Stimulated activated CD4-positive, alpha-beta T cell treated with anti-CD3 and anti-CD28 coated beads, TNF-alpha, amount 100 ng/mL, for 24 hours (primary cell): ENCODE data around the gene C6orf47.
"Not testable (repeated sequence)": the region's sequence is repeated elsewhere in the genome, so short reads cannot be mapped to it uniquely, and the experiment has no call there.

Experiments
- DNase-seq, 3 experiments: peaks; one replicate each; pipeline ENCODE4 v3.0.0-alpha.2; 2020; ENCODE audit warnings: low read depth in 3 of 3

C6orf47 gene

DNA sequence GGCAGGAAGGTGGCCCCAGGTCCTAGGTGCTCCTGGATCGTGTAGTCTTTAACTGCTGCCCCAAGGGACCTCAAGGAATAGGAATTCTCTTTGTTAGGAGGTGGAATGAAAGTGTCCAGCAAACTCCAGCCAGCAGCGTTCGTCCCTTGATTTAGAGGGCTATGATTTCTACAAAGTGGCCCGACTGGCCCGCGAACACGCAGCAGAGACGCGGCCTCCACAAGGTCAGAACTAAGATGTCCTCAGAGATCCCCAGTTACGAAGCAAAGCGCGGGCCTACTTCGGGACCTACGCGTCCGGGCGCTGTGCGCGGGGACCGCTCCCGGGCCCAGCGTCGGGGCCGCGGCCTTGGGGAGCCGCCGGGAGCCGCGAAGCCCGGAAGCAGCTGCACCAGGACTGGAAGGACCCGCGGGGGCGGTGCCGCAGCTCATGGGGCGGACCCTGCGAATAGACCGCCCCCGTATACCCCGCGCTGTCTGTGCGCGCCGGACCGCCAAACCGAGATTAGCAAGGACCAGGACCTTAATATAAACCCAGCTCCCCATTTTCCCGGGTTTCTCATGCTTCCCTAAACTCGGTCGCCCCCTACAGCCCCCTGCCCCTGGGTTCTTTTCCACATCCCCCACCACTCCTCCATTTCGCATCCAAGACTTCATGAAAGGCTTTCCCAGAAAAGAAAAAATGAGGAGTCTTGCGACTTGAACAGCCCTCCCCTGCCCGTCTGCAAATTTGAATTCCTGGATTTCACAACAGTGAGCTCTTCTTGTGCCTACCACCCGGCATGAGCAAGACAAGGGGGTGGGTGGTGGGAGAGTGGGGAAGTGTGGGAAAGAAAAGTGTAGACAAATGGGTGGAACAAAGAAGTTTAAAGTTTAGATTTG lies at the start of gene C6orf47:
Gene C6orf47 (minus strand): TSS at position 398 of the 881 bp plus-strand sequence. CDS start 831 bp downstream, outside the sequence.
- DNase-seq: peak; percentile 46 to 79 (median 61)

DNA sequence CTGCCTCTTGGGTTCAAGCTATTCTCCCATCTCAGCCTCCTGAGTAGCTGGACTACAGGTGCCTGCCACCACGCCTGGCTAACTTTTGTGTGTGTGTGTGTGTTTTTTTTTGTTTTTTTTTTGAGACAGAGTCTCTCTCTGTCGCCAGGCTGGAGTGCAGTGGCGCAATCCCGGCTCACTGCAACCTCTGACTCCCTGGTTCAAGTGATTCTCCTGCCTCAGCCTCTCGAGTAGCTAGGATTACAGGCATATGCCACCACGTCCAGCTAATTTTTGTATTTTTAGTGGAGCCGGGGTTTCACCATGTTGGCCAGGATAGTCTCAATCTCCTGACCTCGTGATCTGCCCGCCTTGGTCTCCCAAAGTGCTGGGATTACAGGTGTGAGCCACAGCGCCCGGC lies 48.6 kb upstream of the C6orf47 start:
- not testable (repeated sequence) for DNase-seq

GRCh38 chr6:31708224-31708623 lies 47.6 kb upstream of the C6orf47 start:
- DNase-seq: no peak

GRCh38 chr6:31707701-31708100 lies 47.1 kb upstream of the C6orf47 start:
- no peak for DNase-seq

DNA sequence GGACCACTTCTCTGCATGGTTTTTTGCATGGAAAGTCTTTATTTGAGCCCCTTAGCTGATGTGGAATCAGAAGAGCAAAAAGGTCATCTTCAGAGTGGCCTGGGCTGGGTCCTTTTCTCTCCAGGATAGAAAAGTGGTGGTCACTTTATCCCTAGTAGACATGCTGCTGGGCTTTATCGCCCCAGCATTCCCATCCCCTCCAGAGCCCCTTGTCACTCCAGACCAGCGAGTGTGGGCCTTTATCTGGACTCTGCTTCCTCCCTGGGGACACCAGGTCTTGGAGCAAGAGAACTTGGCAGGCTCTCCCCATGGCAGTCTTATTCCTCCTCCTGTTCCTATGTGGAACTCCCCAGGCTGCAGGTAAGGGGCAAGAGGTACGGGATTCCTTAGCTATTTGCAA lies 46.0 kb upstream of the C6orf47 start, which contains the start of gene LY6G6F:
Gene LY6G6F (plus strand): TSS at position 268 of the 400 bp plus-strand sequence. CDS start 41 bp downstream, at position 309.
- no peak for DNase-seq

GRCh38 chr6:31705931-31706330 lies 45.4 kb upstream of the C6orf47 start:
- DNase-seq: no peak

- DNase-seq: peak; percentile 92 to 98 (median 92)
Observed at GRCh38 chr6:31702819-31703716, 42.5 kb upstream of the C6orf47 start, which contains the start of gene ABHD16A. TSS of gene ABHD16A (minus strand) at chr6:31703324. CDS start at chr6:31703281, 43 bp downstream.

DNA sequence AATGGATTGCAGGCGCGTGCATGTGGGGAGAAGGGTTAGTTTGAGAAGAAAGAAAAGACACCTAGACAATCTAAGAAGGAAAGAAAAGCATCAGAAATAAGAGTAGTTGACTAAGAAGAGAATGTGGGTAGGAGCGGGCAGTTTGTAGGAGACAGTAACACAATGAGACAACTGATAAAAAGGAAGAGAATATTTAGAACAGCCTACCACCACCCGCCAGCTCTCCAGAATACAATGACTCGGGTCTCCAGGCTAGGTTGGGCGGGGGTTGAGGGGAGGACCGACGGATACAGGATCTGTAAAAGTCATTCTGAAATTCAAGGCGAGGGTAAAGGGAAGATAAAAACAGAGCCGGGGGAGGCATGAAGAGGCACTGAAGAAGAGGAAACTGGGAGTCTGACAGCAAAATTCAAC lies 41.8 kb upstream of the C6orf47 start:
- peak in 1 of 3 experiments; percentile 5 for DNase-seq

DNA sequence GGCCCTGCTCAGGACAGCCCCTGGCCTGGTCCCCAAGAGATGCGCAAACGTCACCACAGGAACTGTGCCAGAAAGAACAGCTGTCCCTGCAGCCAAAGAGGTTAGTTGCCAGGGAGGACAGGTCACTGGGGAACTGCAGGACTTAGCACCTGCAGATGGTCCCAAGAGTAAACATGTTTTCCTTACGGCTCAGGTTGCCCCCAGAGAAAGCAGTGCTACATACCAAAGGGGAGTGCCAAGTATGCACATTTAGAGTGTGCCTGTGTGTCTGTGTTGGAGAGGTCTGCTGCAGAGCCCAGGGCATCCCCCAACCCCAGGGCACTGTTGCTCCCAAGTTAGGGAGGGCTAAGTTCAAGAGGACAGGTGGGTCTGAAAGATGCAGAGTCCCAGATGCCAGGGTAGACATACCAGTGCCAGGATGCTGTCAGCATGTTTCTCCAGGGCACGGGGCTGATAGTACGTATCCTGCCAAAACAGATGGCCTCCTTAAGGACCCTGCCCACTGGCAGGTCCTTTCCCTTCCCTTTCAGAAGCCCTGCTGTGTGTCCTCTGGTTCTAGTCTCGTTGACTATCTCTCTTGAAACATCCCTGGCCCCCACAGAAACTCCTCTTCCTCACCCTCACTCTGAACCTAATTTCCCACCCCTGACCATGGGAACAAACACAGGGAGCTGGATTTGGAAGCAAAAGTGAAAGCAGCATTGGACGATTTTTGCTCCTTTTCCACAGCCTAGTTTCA lies 41.3 kb upstream of the C6orf47 start:
- DNase-seq: no peak

GRCh38 chr6:31700740-31701401 lies 40.3 kb upstream of the C6orf47 start:
- no peak for DNase-seq

- no peak for DNase-seq
Observed at GRCh38 chr6:31697555-31697954, 37.0 kb upstream of the C6orf47 start.

GRCh38 chr6:31693535-31693934 lies 33.0 kb upstream of the C6orf47 start:
- no peak for DNase-seq

GRCh38 chr6:31692886-31693285 lies 32.3 kb upstream of the C6orf47 start:
- no peak for DNase-seq

GRCh38 chr6:31692353-31692752 lies 31.8 kb upstream of the C6orf47 start:
- no peak for DNase-seq

DNA sequence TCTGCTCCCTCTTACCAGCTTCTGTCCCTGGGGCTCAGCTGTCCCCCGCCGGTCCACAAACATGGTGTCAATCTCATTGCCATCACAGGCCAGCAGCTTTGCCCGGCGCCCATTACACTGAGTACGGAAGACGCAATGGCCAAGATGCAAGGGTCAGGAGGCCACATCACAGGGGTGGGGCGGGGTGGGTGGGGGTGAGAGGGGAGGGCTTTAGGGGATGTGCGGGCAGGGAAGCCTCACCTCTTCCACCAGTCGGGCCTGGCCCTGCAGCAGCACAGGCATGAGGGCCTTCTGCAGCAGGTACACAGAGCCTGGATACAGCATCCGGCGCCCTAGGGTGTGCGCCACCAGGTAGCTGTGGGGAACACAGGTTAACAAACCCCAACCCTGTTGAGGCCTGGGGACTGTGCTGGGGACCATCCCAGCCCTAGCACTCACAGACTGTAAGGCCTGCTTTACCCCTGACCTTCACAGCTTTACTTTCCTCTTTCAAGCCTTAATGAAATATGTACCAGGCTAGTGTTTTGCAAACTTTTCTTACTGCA lies 31.1 kb upstream of the C6orf47 start:
- DNase-seq: no peak

DNA sequence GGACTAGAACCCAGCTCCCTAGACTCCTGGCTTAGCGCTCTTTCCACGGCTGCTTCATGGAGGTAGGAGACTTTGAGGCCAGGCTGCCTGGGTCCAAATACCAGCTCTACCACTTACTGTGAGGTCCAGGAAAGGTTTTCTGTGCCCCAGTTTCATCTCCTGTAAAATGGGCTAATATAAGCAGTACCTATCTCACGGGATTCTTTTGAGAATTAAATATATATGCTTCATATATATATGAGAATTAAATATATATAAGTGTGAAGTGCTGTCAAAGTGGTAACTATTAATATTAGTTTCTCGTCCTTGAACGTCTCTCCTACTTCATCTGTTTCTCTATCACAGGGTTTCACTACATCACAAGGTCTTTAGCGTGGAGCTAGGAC lies 30.5 kb upstream of the C6orf47 start:
- no peak for DNase-seq

DNA sequence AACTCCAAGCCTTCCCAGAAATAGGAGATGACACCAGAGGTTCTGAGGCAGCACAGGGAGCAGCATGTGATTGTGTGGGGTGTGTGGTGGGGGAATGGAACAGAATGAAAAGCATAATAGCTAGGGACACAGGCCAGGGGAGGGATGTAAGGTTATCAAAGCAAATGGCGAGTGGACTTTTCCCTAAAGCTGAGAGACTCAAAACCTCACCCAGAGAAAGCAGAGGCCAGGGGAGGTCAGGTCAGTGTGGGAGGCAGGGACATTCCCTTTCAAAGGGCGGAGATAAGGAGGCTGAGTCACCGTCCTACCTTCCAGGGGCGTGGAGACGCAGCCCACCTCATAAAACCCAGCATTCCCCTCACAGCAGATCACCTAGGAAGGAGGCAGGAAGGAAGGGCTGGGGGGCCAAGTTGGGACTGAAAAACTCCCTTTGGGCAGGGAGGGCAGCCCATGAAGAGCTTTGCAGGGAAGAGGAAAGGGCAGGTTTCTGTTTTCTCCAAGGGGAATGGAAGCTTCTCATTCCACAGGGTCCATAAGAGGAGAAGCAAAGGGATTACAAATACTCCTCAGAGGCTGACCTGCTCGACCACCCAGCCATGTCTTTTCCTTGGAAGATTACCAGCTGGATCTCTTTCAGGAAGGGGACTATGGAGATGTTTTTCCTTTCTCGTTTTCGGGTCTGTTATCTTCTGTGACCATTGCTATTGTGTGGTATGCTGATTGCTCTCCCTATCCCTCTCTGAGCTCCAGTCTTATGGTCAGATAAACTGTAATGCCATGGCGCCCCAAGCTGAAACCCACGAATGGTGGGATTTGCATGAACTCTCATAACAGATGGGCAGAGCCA lies 29.9 kb upstream of the C6orf47 start:
- DNase-seq: no peak

DNA sequence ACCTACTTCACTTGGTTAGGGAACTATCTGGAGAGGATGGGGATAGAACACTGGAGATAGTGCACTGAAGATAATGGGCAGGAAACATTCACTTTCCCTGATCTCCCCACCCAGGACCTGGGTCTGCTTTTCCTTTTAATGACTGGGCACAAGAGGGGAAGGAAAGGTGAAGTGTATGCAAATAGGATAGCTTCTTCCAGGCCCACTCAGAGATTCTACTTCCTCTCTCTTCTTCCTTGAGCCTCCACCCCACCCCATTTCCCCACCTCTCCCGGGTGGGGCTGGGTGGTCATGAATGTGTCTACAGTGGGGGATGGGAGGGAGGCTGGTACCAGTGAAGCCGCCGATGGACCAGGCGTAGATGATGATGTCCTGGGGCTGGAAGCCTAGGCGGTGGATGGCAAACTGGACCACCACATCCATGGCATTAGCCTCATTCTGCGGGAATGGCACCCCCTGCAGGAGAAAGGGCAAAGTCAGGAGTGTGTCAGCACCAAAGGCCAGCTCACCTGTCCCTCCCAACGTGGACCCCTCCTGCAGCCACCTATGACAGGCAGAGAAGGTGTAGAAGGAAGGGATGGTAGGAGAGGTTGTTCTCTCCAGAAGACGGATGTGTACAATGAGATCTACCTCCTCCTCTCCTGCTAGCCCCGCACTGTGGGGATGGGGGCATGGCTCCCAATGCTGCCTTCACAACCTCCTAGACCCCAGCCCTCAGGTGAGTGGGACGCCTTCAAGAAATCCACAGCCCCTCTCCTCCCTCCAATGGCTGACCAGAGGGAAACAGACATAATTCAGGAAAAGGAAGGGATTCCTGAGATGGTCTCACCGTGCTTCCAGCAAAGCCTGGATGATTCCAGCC lies 28.9 kb upstream of the C6orf47 start:
- DNase-seq: no peak
